GM12878 (cell line): ENCODE results near the gene EPHB2. TPM values are rescaled to one million over a fixed set of nuclear protein-coding genes. Genes with fewer than 3 reads are reported as not detected.

Experiments used
- ATAC-seq: fragments of 200-7000 bp; cut with Tn5 transposase; 3 replicates; pipeline ENCODE4 v1.9.1; 2020; ENCODE audit warnings: mild to moderate bottlenecking, moderate library complexity
- BruUV-seq: library from RNA; stranded (reverse); fragments of 400-500 nt; replicated peaks from 2 replicates; lab custom pipeline; 2021; lab: Mats Ljungman, UMichigan
- CTCF ChIA-PET: fragments of 300-600 bp; sonication (Branson Sonifier 250); formaldehyde crosslinking; extraction: SDS; loops from one replicate; lab custom pipeline; 2021; ENCODE audit warnings: inconsistent platforms; lab: Yijun Ruan, JAX
- POLR2A ChIA-PET: fragments of 350-600 bp; formaldehyde crosslinking; extraction: SDS; loops from one replicate; lab custom pipeline; 2021; ENCODE audit warnings: inconsistent platforms; lab: Charles Lee
- RAD21 ChIA-PET: fragments of 300-600 bp; sonication (Branson Sonifier 250); formaldehyde crosslinking; loops from one replicate; lab custom pipeline; 2023; ENCODE audit warnings: antibody characterized with exemption; ENCODE audit not compliant: unreplicated experiment; lab: Charles Lee
- SMC1A ChIA-PET: fragments of 300-600 bp; sonication (Branson Sonifier 250); formaldehyde crosslinking; loops from one replicate; lab custom pipeline; 2023; ENCODE audit not compliant: unreplicated experiment, uncharacterized antibody; lab: Charles Lee
- DNase-seq: peaks from one replicate; pipeline ENCODE4 v3.0.0-alpha.2; 2011; ENCODE audit warnings: low read depth, low spot score
- FAIRE-seq: peaks from 3 replicates; lab custom pipeline; 2011; peaks lifted over from hg19 to GRCh38; lab: Jason Lieb, UNC
- H2AFZ ChIP-seq: 2 replicates; pipeline ENCODE4 v1.6.0; 2011; ENCODE audit warnings: low read depth, low read length, control low read depth; ENCODE audit not compliant: control insufficient read depth
- H3K27ac ChIP-seq: 2 replicates; pipeline ENCODE4 v1.5.1; 2011; ENCODE audit warnings: control low read depth; ENCODE audit not compliant: control insufficient read depth, insufficient read depth
- H3K27me3 ChIP-seq, 2 experiments: replicated peaks in 1 of 2; 2 replicates each; pipeline versions ENCODE4 v1.6.0 to v1.6.1; 2011; ENCODE audit warnings: low read length in 1 of 2; ENCODE audit not compliant: control insufficient read depth in 2 of 2, insufficient read depth in 2 of 2
- H3K36me3 ChIP-seq, 2 experiments: 2 replicates each; pipeline ENCODE4 v1.5.1; 2011; ENCODE audit warnings: low read length in 1 of 2; ENCODE audit not compliant: control insufficient read depth in 2 of 2, insufficient read depth in 2 of 2
- H3K4me1 ChIP-seq: 2 replicates; pipeline ENCODE4 v1.6.1; 2011; ENCODE audit warnings: mild to moderate bottlenecking, low read length, moderate library complexity, mixed read lengths; ENCODE audit not compliant: control insufficient read depth, insufficient read depth
- H3K4me2 ChIP-seq: 2 replicates; pipeline ENCODE4 v1.6.0; 2011; ENCODE audit warnings: control low read depth; ENCODE audit not compliant: control insufficient read depth, insufficient read depth
- H3K4me3 ChIP-seq: fragments of 200-600 bp; sonication (generic); 2 replicates; pipeline ENCODE4 v1.5.1; 2016
- H3K79me2 ChIP-seq: 2 replicates; pipeline ENCODE4 v1.6.0; 2011; ENCODE audit warnings: low read length; ENCODE audit not compliant: control insufficient read depth, insufficient read depth
- H3K9ac ChIP-seq: 2 replicates; pipeline ENCODE4 v1.8.0; 2011; ENCODE audit warnings: low read length, control low read depth, mixed read lengths; ENCODE audit not compliant: control insufficient read depth, insufficient read depth
- H3K9me3 ChIP-seq: replicated peaks from 3 replicates; pipeline ENCODE4 v1.5.1; 2011; ENCODE audit warnings: mild to moderate bottlenecking, low read length; ENCODE audit not compliant: control insufficient read depth, insufficient read depth
- H4K20me1 ChIP-seq: 2 replicates; pipeline ENCODE4 v1.6.0; 2011; ENCODE audit not compliant: control insufficient read depth, insufficient read depth
- ATF7 ChIP-seq: fragments of 450-650 bp; IDR thresholded peaks from 2 replicates; pipeline ENCODE4 v1.6.1; 2016; ENCODE audit warnings: low read depth, mild to moderate bottlenecking
- BMI1 ChIP-seq: fragments of 450-650 bp; IDR thresholded peaks from 2 replicates; pipeline ENCODE4 v1.6.1; 2016; ENCODE audit warnings: mild to moderate bottlenecking, moderate library complexity, borderline replicate concordance
- CHD2 ChIP-seq: IDR thresholded peaks from 2 replicates; pipeline ENCODE4 v1.6.1; 2011; ENCODE audit warnings: low read depth, low read length, improper control_type of control experiment, borderline replicate concordance
- FOXM1 ChIP-seq: IDR thresholded peaks from 2 replicates; pipeline ENCODE4 v1.6.1; 2012; ENCODE audit warnings: low read depth, mild to moderate bottlenecking, inconsistent platforms, low read length, moderate library complexity
- KLF5 ChIP-seq: fragments of 450-650 bp; IDR thresholded peaks from 2 replicates; pipeline ENCODE4 v1.6.1; 2014; ENCODE audit warnings: mild to moderate bottlenecking; ENCODE audit not compliant: partially characterized antibody
- LARP7 ChIP-seq: fragments of 450-650 bp; IDR thresholded peaks from 2 replicates; pipeline ENCODE4 v1.6.1; 2017; ENCODE audit warnings: mild to moderate bottlenecking
- MTA3 ChIP-seq: IDR thresholded peaks from 2 replicates; pipeline ENCODE4 v1.6.1; 2012; ENCODE audit warnings: low read length, inconsistent platforms, borderline replicate concordance
- MXI1 ChIP-seq: fragments of 150-350 bp; IDR thresholded peaks from 2 replicates; pipeline ENCODE4 v1.6.1; 2011; ENCODE audit warnings: low read depth, mild to moderate bottlenecking, inconsistent platforms, low read length, improper control_type of control experiment
- PAX8 ChIP-seq: fragments of 450-650 bp; IDR thresholded peaks from 2 replicates; pipeline ENCODE4 v1.6.1; 2017; ENCODE audit warnings: mild to moderate bottlenecking, moderate library complexity
- RBBP5 ChIP-seq: fragments of 200-600 bp; sonication (generic); conservative IDR thresholded peaks from 2 replicates; pipeline ENCODE4 v1.6.1; 2016
- SIN3A ChIP-seq: IDR thresholded peaks from 2 replicates; pipeline ENCODE4 v1.6.1; 2012; ENCODE audit warnings: low read depth, low read length, improper control_type of control experiment
- SIX5 ChIP-seq: IDR thresholded peaks from 2 replicates; pipeline ENCODE4 v1.6.1; 2011; ENCODE audit warnings: mild to moderate bottlenecking, low read depth, low read length, moderate library complexity; ENCODE audit not compliant: severe bottlenecking
- SUPT20H ChIP-seq: IDR thresholded peaks from 2 replicates; pipeline ENCODE4 v1.6.1; 2011; ENCODE audit warnings: low read depth, mild to moderate bottlenecking, low read length, moderate library complexity, borderline replicate concordance; ENCODE audit not compliant: control insufficient read depth
- TBL1XR1 ChIP-seq: IDR thresholded peaks from 2 replicates; pipeline ENCODE4 v1.6.1; 2012; ENCODE audit warnings: low read depth, low read length, improper control_type of control experiment
- WGBS: methylation state at CpG from one replicate; pipeline ENCODE4 v1.1.6; 2016; ENCODE audit warnings: low lambda C conversion rate; ENCODE audit not compliant: insufficient replicate concordance, insufficient coverage; ENCODE audit errors: missing lambda C conversion rate; 5-methylcytosine and 5-hydroxymethylcytosine counted together
- in situ Hi-C: fragments of 300-500 bp; cut with MboI; formaldehyde crosslinking; loops from 9 replicates; pipeline ENCODE4 v1.14.3; 2018; ENCODE audit warnings: mixed read lengths
- intact Hi-C: fragments of 100-400 bp; cut with micrococcal nuclease; formaldehyde crosslinking; loops from one replicate; pipeline ENCODE4 v1.14.2; 2022; ENCODE audit not compliant: unreplicated experiment
- polyA plus RNA-seq, 11 experiments: library from polyadenylated mRNA; depleted of rRNA in 4 of 11; unstranded in 6 of 11; stranded (reverse) in 5 of 11; fragments of >200 nt; fragmentation: Nextera tagmentation in 4 of 11; fragmentation: Illumina TruSeq in 1 of 11; extraction: Ambion mirVana in 4 of 11; extraction: Trizol in 1 of 11; gene quantifications; 1 replicate in 1 of 11; 2 replicates in 10 of 11; pipeline versions ENCODE4 v1.2.1 to v1.2.3, GENCODE V29; 2011 to 2016; ENCODE audit warnings: inconsistent platforms in 2 of 11, missing spikeins in 2 of 11, low read depth in 1 of 11
- total RNA-seq, 4 experiments: library from RNA; depleted of rRNA in 3 of 4; stranded (reverse); fragments of >200 nt in 3 of 4; fragmentation: Illumina TruSeq in 1 of 4; extraction: Trizol in 1 of 4; gene quantifications; 2 replicates each; pipeline versions ENCODE4 v1.2.1 to v1.2.3, GENCODE V29; 2013 to 2021
- TF ChIP-seq, protein P1 (sequence below): fragments of 450-650 bp; IDR thresholded peaks from 2 replicates; pipeline ENCODE4 v1.6.1; 2017; ENCODE audit warnings: mild to moderate bottlenecking

Gene EPHB2
- total and polyA plus RNA-seq, 10 of the 15 experiments (the other 5 are each of a cell fraction or from before 2014, with no cell fraction given): 0.13 to 3.3 (median 0.92) TPM

DNA sequence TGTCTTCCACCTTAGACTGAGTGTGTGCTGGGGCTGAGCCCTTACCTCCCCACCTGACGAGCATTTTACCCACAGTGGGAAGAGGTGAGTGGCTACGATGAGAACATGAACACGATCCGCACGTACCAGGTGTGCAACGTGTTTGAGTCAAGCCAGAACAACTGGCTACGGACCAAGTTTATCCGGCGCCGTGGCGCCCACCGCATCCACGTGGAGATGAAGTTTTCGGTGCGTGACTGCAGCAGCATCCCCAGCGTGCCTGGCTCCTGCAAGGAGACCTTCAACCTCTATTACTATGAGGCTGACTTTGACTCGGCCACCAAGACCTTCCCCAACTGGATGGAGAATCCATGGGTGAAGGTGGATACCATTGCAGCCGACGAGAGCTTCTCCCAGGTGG, 73.7 kb downstream of the EPHB2 start:
- no TSS peak for BruUV-seq
- DNase-seq: no peak
- SMC1A ChIA-PET: no interaction called here
- H3K9ac ChIP-seq: no peak overlapping the region
- no peak for FAIRE-seq
- H3K4me3 ChIP-seq: no peak overlapping the region
- 55% methylated on average over 19 of the region's 19 CpGs for whole genome bisulfite sequencing
- no peak overlapping the region for H3K27ac ChIP-seq
- no peaks in the 10 kb centered on the region for H3K79me2 ChIP-seq
- POLR2A ChIA-PET: no interaction called here
- no peaks in the 10 kb centered on the region for H3K9me3 ChIP-seq
- no peak for ATAC-seq
- H4K20me1 ChIP-seq: no peaks in the 10 kb centered on the region; the same call in 1 of the 2 replicates
- no peak overlapping the region for H3K4me2 ChIP-seq
- no peaks in the 10 kb centered on the region for H3K27me3 ChIP-seq
- RAD21 ChIA-PET: no interaction called here
- TF ChIP-seq SIN3A: no peak
- no peak for TF ChIP-seq CHD2
- TF ChIP-seq SUPT20H: no peak
- TF ChIP-seq SIX5: no peak
- no peak for TF ChIP-seq KLF5
- TF ChIP-seq, all 136 proteins: peak for 0
- Histone ChIP-seq H3K36me3 (no peaks in the 10 kb centered on the region), H3K4me1 (no peaks in the 10 kb centered on the region), H2AFZ (no peak overlapping the region)
- intact Hi-C loops: no loop called here
- CTCF ChIA-PET: no interaction called here
- in situ Hi-C loops: no loop called here

DNA sequence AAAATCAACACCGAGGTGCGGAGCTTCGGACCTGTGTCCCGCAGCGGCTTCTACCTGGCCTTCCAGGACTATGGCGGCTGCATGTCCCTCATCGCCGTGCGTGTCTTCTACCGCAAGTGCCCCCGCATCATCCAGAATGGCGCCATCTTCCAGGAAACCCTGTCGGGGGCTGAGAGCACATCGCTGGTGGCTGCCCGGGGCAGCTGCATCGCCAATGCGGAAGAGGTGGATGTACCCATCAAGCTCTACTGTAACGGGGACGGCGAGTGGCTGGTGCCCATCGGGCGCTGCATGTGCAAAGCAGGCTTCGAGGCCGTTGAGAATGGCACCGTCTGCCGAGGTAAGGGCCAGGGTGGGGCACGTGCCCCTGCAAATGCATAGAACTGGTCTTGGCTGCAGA, 74.1 kb downstream of the EPHB2 start:
- FAIRE-seq (no peak), DNase-seq (no peak)
- TF ChIP-seq RBBP5 (no peak), ATF7 (no peak), FOXM1 (no peak), TBL1XR1 (no peak), BMI1 (no peak), LARP7 (no peak), PAX8 (no peak), MTA3 (no peak), MXI1 (no peak)
- TF ChIP-seq, protein P1, sequence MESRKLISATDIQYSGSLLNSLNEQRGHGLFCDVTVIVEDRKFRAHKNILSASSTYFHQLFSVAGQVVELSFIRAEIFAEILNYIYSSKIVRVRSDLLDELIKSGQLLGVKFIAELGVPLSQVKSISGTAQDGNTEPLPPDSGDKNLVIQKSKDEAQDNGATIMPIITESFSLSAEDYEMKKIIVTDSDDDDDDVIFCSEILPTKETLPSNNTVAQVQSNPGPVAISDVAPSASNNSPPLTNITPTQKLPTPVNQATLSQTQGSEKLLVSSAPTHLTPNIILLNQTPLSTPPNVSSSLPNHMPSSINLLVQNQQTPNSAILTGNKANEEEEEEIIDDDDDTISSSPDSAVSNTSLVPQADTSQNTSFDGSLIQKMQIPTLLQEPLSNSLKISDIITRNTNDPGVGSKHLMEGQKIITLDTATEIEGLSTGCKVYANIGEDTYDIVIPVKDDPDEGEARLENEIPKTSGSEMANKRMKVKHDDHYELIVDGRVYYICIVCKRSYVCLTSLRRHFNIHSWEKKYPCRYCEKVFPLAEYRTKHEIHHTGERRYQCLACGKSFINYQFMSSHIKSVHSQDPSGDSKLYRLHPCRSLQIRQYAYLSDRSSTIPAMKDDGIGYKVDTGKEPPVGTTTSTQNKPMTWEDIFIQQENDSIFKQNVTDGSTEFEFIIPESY: no peak

More for the DNA sequence above, 74.1 kb downstream of the EPHB2 start:
- intact Hi-C loops: no loop called here
- Histone ChIP-seq H3K4me2 (no peak overlapping the region), H3K27me3 (peaks cover 0 to under 1% of the 10 kb centered on the region in 2 experiments; a peak in 1 of 4 replicates), H4K20me1 (no peaks in the 10 kb centered on the region; the same call in 1 of the 2 replicates), H3K4me3 (no peak overlapping the region), H3K36me3 (no peaks in the 10 kb centered on the region), H3K9ac (no peak overlapping the region), H3K79me2 (no peaks in the 10 kb centered on the region), H2AFZ (no peak overlapping the region), H3K9me3 (no peaks in the 10 kb centered on the region), H3K4me1 (no peaks in the 10 kb centered on the region), H3K27ac (no peak overlapping the region)
- ChIA-PET SMC1A (no interaction called here), POLR2A (no interaction called here), CTCF (no interaction called here), RAD21 (no interaction called here)
- in situ Hi-C loops: no loop called here
- 76% methylated on average over 27 of the region's 27 CpGs for WGBS
- no TSS peak for BruUV-seq
- no peak for ATAC-seq
